Natural killer cell (primary cell): Measurements from ENCODE around the gene SNCB. TPM values are rescaled to one million over a fixed set of nuclear protein-coding genes. Genes with fewer than 3 reads are reported as not detected.

Source experiments
- ATAC-seq, 3 donors: fragments of 150-1000 bp in 2 of 3; fragments of 200-7000 bp in 1 of 3; cut with Tn5 transposase; 1 replicate in 1 of 3; 2 replicates in 2 of 3; pipeline ENCODE4 v1.10.0; 2021; ENCODE audit warnings: mild to moderate bottlenecking in 2 of 3, moderate library complexity in 2 of 3
- DNase-seq, 2 donors: peaks; one replicate each; pipeline versions ENCODE4 v3.0.0 to v3.0.0-alpha.2; 2013 to 2021; ENCODE audit warnings: mixed read lengths in 1 of 2
- H3K27ac ChIP-seq: one replicate; pipeline ENCODE4 v1.5.1; 2013; ENCODE audit warnings: mild to moderate bottlenecking, low read length
- H3K27me3 ChIP-seq: one replicate; pipeline ENCODE4 v1.6.1; 2013; ENCODE audit warnings: low read length; ENCODE audit not compliant: control insufficient read depth, insufficient read depth
- H3K36me3 ChIP-seq: one replicate; pipeline ENCODE4 v1.6.1; 2013; ENCODE audit warnings: low read length; ENCODE audit not compliant: control insufficient read depth, insufficient read depth
- H3K4me1 ChIP-seq: one replicate; pipeline ENCODE4 v1.6.1; 2013; ENCODE audit warnings: low read length; ENCODE audit not compliant: control insufficient read depth, insufficient read depth
- H3K4me3 ChIP-seq: one replicate; pipeline ENCODE4 v1.5.1; 2013; ENCODE audit warnings: low read length
- H3K9me3 ChIP-seq: one replicate; pipeline ENCODE4 v1.6.1; 2013; ENCODE audit warnings: low read length; ENCODE audit not compliant: control insufficient read depth, insufficient read depth
- H3K27ac Mint-ChIP-seq, 2 donors: one replicate each; pipeline ENCODE4 v1.8.0; 2022; ENCODE audit warnings: mild to moderate bottlenecking in 2 of 2, mixed read lengths in 2 of 2, moderate library complexity in 1 of 2
- H3K27me3 Mint-ChIP-seq, 2 donors: one replicate each; pipeline ENCODE4 v1.8.0; 2022; ENCODE audit warnings: low read depth in 2 of 2, mixed read lengths in 2 of 2
- H3K36me3 Mint-ChIP-seq: one replicate; pipeline ENCODE4 v1.8.0; 2022; ENCODE audit warnings: mixed read lengths
- H3K4me1 Mint-ChIP-seq, 2 donors: one replicate each; pipeline ENCODE4 v1.8.0; 2022; ENCODE audit warnings: mixed read lengths in 2 of 2
- H3K4me3 Mint-ChIP-seq: one replicate; pipeline ENCODE4 v1.8.0; 2022; ENCODE audit warnings: mild to moderate bottlenecking, moderate library complexity, mixed read lengths
- H3K9me3 Mint-ChIP-seq, 2 donors: one replicate each; pipeline ENCODE4 v1.8.0; 2022; ENCODE audit warnings: mixed read lengths in 2 of 2
- WGBS: methylation state at CpG from one replicate; pipeline ENCODE4 v1.1.7; 2013; ENCODE audit warnings: missing lambda C conversion rate; ENCODE audit not compliant: insufficient coverage; 5-methylcytosine and 5-hydroxymethylcytosine counted together
- intact Hi-C: fragments of 100-400 bp; cut with micrococcal nuclease; formaldehyde crosslinking; loops from one replicate; pipeline ENCODE4 v1.14.2; 2022
- total RNA-seq, 4 donors: library from RNA; stranded (reverse); fragments of 120-200 nt in 1 of 4; gene quantifications; one replicate each; pipeline versions ENCODE4 v1.2.3 to v1.2.4, GENCODE V29; 2013 to 2022
- TF ChIP-seq, protein P1 (sequence below): fragments of 200-600 bp; IDR thresholded peaks from one replicate; pipeline ENCODE4 v1.8.0; 2022; ENCODE audit warnings: antibody characterized with exemption

SNCB gene
- total RNA-seq, 3 donors from 2014 or later (not counting 1 experiment from before 2014, with no cell fraction given), result not detected

DNA sequence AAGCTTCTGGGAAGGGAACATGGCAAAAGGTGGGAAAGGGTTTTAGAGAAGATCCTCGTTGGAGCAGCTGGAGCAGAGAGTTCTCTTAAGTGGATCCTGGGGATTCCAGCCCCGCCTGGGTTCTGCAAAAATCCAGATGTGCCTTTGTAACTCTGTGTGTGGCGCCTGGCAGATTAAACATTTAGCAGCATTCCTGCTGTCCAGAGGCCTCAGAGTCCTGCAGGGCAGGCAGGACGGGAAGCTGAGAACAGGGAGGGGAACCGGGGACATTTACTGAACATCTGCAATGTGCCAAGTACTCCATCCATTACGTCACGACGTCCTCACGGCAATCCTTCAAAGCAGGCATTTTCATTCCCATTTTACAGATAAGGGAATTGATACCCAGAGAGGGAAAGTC, 6.1 kb upstream of the SNCB start:
- Histone ChIP-seq H3K27ac (no peak overlapping the region), H3K4me1 (peaks cover 4% of the 10 kb centered on the region), H3K27me3 (peaks cover 11% of the 10 kb centered on the region), H3K36me3 (no peaks in the 10 kb centered on the region), H3K4me3 (no peak overlapping the region), H3K9me3 (no peaks in the 10 kb centered on the region)
- H3K4me3 Mint-ChIP-seq, result no peak overlapping the region
- H3K9me3 Mint-ChIP-seq, result no peaks in the 10 kb centered on the region
- DNase-seq, result no peak
- no peak for ATAC-seq
- no peak overlapping the region for H3K27ac Mint-ChIP-seq
- no peaks in the 10 kb centered on the region for H3K36me3 Mint-ChIP-seq
- TF ChIP-seq, protein P1, sequence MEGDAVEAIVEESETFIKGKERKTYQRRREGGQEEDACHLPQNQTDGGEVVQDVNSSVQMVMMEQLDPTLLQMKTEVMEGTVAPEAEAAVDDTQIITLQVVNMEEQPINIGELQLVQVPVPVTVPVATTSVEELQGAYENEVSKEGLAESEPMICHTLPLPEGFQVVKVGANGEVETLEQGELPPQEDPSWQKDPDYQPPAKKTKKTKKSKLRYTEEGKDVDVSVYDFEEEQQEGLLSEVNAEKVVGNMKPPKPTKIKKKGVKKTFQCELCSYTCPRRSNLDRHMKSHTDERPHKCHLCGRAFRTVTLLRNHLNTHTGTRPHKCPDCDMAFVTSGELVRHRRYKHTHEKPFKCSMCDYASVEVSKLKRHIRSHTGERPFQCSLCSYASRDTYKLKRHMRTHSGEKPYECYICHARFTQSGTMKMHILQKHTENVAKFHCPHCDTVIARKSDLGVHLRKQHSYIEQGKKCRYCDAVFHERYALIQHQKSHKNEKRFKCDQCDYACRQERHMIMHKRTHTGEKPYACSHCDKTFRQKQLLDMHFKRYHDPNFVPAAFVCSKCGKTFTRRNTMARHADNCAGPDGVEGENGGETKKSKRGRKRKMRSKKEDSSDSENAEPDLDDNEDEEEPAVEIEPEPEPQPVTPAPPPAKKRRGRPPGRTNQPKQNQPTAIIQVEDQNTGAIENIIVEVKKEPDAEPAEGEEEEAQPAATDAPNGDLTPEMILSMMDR, result no peak
- H3K4me1 Mint-ChIP-seq, result peaks cover 0 to 8% of the 10 kb centered on the region in 2 donors
- intact Hi-C loops, result no loop called here
- H3K27me3 Mint-ChIP-seq, result peaks cover 31 to 49% of the 10 kb centered on the region in 2 donors
- 83% methylated on average over 9 of the region's 9 CpGs for WGBS

DNA sequence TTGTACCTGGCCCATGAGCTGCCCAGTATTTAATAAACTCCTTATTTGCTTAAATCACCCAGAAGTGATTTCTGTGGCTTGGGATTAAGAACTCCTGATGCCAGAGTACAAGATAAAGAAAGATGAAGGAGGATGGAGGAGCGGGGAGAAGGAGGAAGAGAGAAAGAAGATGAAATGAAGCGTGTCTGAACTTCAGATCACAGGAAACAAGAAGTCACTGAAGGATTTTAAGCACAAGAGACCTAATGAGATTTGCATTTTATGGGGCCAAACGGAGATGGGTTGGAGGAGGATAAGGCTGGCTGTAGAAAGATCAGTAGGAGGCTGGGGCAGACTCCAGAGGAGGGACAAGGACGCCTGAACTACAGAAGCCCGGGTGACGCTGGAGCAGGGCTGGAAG, 3.3 kb upstream of the SNCB start:
- H3K27me3 ChIP-seq, result peaks cover 28% of the 10 kb centered on the region
- peaks cover 46 to 61% of the 10 kb centered on the region in 2 donors for H3K27me3 Mint-ChIP-seq
- intact Hi-C loops, result no loop called here

DNA sequence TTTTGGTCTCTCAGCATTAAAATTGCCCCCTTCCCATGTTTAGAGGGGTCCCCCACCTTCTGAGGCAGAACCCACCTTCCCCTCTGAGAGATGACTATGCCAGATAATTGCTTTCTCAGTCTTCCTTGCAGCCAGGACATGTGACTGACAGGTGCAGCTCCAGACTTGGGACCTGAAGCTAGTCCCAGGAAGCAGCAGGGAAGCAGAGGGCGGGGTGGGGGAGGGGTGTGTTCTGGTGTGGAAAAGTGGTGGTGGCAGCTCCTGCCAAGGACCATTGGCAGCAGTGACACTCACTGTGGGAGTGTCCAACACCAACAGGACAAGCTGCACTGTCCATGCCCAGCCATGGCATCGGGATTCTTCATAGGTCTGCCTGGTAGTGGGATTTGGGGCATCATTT, 2.4 kb upstream of the SNCB start:
- WGBS, result 81% methylated on average over 2 of the region's 2 CpGs

More for the DNA sequence above, 3.3 kb upstream of the SNCB start:
- Mint-ChIP-seq H3K9me3 (no peaks in the 10 kb centered on the region), H3K4me1 (peaks cover under 1 to 16% of the 10 kb centered on the region in 2 donors), H3K4me3 (no peak overlapping the region), H3K27ac (no peak overlapping the region), H3K36me3 (no peaks in the 10 kb centered on the region)
- Histone ChIP-seq H3K36me3 (no peaks in the 10 kb centered on the region), H3K4me3 (no peak overlapping the region), H3K4me1 (peaks cover 19% of the 10 kb centered on the region), H3K9me3 (no peaks in the 10 kb centered on the region), H3K27ac (no peak overlapping the region)
- DNase-seq (no peak), ATAC-seq (no peak)
- TF ChIP-seq, protein P1, result no peak
- 13% methylated on average over 6 of the region's 6 CpGs for WGBS

More for the DNA sequence above, 2.4 kb upstream of the SNCB start:
- DNase-seq, result no peak
- Histone ChIP-seq H3K36me3 (no peaks in the 10 kb centered on the region), H3K4me3 (no peak overlapping the region), H3K9me3 (no peaks in the 10 kb centered on the region), H3K4me1 (peaks cover 19% of the 10 kb centered on the region), H3K27ac (no peak overlapping the region), H3K27me3 (peaks cover 30% of the 10 kb centered on the region)
- H3K36me3 Mint-ChIP-seq, result no peaks in the 10 kb centered on the region
- TF ChIP-seq, protein P1, result no peak
- peaks cover 53 to 69% of the 10 kb centered on the region in 2 donors for H3K27me3 Mint-ChIP-seq
- H3K9me3 Mint-ChIP-seq, result no peaks in the 10 kb centered on the region
- intact Hi-C loops, result no loop called here
- peaks cover 5 to 24% of the 10 kb centered on the region in 2 donors for H3K4me1 Mint-ChIP-seq
- no peak overlapping the region for H3K4me3 Mint-ChIP-seq
- ATAC-seq, result no peak
- no peak overlapping the region for H3K27ac Mint-ChIP-seq
